ENCODE data around the gene RAX2. TPM values are rescaled to one million over a fixed set of nuclear protein-coding genes. Genes with fewer than 3 reads are reported as not detected.

The RAX2 gene
- total and polyA plus RNA-seq, 2 of the 8 experiments (the other 6 are each of a cell fraction or from before 2014, with no cell fraction given), result 0.08 TPM; not detected in 1

DNA sequence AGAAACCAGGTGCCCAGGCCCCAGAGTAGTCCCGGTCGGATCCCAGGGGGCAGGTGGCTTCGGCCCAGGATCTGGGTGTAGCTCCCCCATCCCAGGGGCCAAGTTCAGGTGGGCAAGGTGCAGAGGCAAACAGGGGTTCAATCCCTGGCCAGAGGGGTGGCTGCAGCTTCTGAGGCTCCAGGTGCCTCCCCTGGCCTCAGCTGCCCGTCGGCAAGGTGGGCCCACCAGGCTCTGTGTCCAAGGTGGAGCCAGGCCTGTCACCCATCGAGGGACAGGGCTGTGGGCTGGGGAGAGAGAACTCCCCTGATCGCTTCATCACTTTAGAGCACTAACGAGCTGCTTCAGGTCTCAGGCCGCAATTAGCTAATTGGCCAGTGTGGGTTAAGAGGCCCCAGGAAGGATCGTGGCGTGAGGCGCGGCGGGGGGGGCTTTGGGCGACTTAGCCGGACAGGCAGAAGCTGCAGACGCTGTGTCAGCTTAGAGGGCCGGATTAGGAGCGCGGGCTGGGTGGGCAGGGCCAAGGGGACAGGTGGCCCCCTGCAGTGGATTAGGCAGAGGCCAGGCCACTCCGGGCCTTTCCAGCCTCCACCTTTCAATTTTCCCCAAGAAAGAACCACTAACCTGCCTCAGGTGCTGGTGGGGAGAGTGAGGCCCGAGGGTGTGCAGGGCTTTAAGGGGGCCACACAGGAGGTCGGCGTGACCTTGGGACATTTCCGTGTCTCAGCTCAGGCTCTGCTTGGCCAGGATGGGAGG is 2.8 kb upstream of the RAX2 start:
- Histone ChIP-seq H3K4me2 (ENCODE audit: insufficient read depth in 1 of 2, low read depth in 2 of 2, low read length in 2 of 2) (no peak overlapping the region), H3K18ac (ENCODE audit: extremely low read depth, low read length) (no peak overlapping the region), H4K5ac (ENCODE audit: insufficient read length, low read depth, low read length) (no peak overlapping the region), H4K8ac (ENCODE audit: extremely low read depth, insufficient read depth, low read length) (no peak overlapping the region), H3K4ac (replicated peaks; ENCODE audit: insufficient read length, low read depth, low read length) (no peak overlapping the region), H2AFZ (ENCODE audit: low read length) (no peak overlapping the region), H3K56ac (replicated peaks; ENCODE audit: insufficient read length, low read depth, low read length) (no peak overlapping the region), H3K36me3 (ENCODE audit: control insufficient read depth in 2 of 4, insufficient read depth in 4 of 4, low read length in 3 of 4) (no peaks in the 10 kb centered on the region), H2BK12ac (ENCODE audit: low read depth, low read length) (no peak overlapping the region), H3K79me1 (ENCODE audit: low read depth, low read length) (no peaks in the 10 kb centered on the region), H2AK5ac (ENCODE audit: low read depth, low read length) (no peak overlapping the region), H3K23me2 (ENCODE audit: low read depth, low read length) (peaks cover 6% of the 10 kb centered on the region; the same call in 1 of the 2 replicates), H3K23ac (ENCODE audit: insufficient read length) (no peak overlapping the region), H3K27me3 (replicated peaks in 1 of 4; ENCODE audit: control insufficient read depth in 3 of 4, extremely low read depth in 1 of 4, insufficient read depth in 3 of 4, low read length in 3 of 4) (no peaks in the 10 kb centered on the region), H2BK15ac (ENCODE audit: low read length) (no peak overlapping the region), H2BK20ac (ENCODE audit: low read length) (no peak overlapping the region), H3K4me1 (replicated peaks in 1 of 4; ENCODE audit: control insufficient read depth in 3 of 4, insufficient read depth in 4 of 4, low read length in 3 of 4) (peaks cover 0 to 7% (median 2%) of the 10 kb centered on the region in 4 experiments; a peak in 2 of 7 replicates), H4K20me1 (replicated peaks in 1 of 2; ENCODE audit: control insufficient read depth in 1 of 2, insufficient read depth in 2 of 2, low read length in 2 of 2) (peaks cover 0 to 3% of the 10 kb centered on the region in 2 experiments), H3K9me3 (ENCODE audit: insufficient read depth in 2 of 2, low read depth in 1 of 2, low read length in 1 of 2) (no peaks in the 10 kb centered on the region), H3K4me3 (ENCODE audit: extremely low read depth in 1 of 4, insufficient read depth in 2 of 4, low read depth in 3 of 4, low read length in 4 of 4) (no peak overlapping the region), H2BK5ac (ENCODE audit: low read depth, low read length) (no peak overlapping the region), H3K14ac (ENCODE audit: insufficient read length) (no peak overlapping the region), H4K91ac (replicated peaks; ENCODE audit: insufficient read length, low read length) (no peak overlapping the region), H3K9ac (replicated peaks in 1 of 4; ENCODE audit: extremely low read depth in 1 of 4, low read depth in 3 of 4, low read length in 3 of 4) (no peak overlapping the region), H3K27ac (ENCODE audit: low read depth, low read length) (no peak overlapping the region), H2BK120ac (replicated peaks; ENCODE audit: low read depth, low read length) (no peak overlapping the region), H3K79me2 (ENCODE audit: control insufficient read depth in 1 of 2, insufficient read depth in 2 of 2, low read length in 2 of 2) (no peaks in the 10 kb centered on the region)
- FAIRE-seq (no peak), DNase-seq (ENCODE audit: low read depth in 1 of 2, low spot score in 2 of 2) (no peak)
- CTCF ChIA-PET (ENCODE audit: partially characterized antibody), result interaction anchor here (1.5 to 1.8 kb wide), 4 partner anchors 9 to 56 kb away, joined by 4 to 10 read pairs (median 6); no protein-coding TSS in a partner anchor
- WGBS, 2 experiments (ENCODE audit: extremely low coverage in 1 of 2, insufficient coverage in 1 of 2, insufficient read length in 1 of 2, insufficient replicate concordance in 2 of 2, low coverage in 1 of 2, low lambda C conversion rate in 2 of 2, missing lambda C conversion rate in 1 of 2), result 91% methylated on average over 22 of the region's 25 CpGs; no CpG with 5 or more reads in 1 of the 2 experiments
- POLR2A ChIA-PET (ENCODE audit: partially characterized antibody), result interaction anchor here (0.7 to 2.3 kb wide), 6 partner anchors 9 to 210 kb away, joined by 3 to 14 read pairs (median 4); partner anchors contain the start of genes EEF2, MATK, MRPL54 and NMRK2
- TF ChIP-seq RBBP5 (IDR thresholded peaks at IDR 0.05; ENCODE audit: borderline replicate concordance, low read depth, low read length) (no peak), SAP30 (IDR thresholded peaks at IDR 0.05; ENCODE audit: insufficient read depth, insufficient replicate concordance, low read length) (no peak), POLR2A (IDR thresholded peaks at IDR 0.05; ENCODE audit: control extremely low read depth in 1 of 2, low read depth in 2 of 2, low read length in 2 of 2) (no peak), SP4 (IDR thresholded peaks at IDR 0.05; ENCODE audit: low read length) (no peak)
